ENCODE measurements around the gene LRBA.

The LRBA gene

DNA sequence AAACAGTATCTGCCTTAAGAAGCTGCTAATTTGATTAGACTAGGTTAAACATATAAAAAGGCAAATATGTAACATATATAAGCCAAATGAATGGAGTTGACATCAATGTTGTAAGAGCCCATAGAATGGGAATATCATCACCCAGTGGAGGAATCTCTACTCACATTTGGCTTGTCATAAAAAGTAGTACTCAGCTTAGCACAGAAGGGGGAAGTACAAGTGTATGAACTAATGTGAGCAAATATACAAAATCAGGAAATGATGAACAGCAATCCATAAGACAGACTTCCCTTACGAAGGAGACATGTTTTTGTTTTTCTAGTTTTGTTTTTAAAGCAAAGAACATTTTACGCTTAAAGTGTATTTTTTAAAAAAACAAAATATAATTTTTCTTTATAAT lies 358.2 kb downstream of the LRBA start:
- DNase-seq = no peak

DNA sequence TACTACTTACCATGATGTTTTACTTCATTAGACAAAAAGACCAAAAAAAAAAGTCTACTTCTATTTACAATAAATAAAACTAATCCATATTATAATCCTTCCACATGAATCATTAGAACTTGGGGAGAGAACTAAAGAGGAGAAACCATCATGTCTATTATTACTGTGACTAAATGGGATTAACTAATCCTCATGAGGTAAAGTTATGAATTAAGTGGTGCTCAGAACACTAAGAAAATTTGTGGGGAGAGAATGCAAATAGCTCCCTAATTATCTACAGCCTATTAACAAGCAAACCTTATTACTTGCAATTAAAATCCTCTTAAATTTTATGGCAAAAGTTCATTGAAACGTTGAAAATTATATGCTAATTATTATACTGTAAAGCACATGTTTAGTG lies 364.3 kb downstream of the LRBA start:
- DNase-seq = no peak

DNA sequence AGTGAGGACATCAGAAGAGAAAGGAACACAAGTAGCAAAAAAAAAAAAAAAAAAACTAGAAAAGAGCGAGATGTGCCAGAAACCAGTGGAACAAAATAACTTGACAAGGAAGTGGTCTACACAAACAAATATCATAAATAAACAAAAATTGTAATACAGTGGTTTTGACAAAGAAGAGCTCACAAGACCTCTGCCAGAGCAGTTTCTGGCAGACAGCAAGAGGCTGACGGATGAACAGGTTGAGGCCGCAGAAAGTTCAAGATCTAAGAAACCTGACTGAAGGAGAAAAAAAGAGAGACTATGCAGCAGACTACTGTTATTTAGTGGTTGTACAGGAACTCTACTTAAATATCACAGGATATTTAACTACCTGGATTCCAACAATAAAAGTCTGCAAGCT lies 367.0 kb downstream of the LRBA start:
- DNase-seq = no peak

GRCh38 chr4:150647008-150647407 lies 368.1 kb downstream of the LRBA start:
- no peak for DNase-seq

DNA sequence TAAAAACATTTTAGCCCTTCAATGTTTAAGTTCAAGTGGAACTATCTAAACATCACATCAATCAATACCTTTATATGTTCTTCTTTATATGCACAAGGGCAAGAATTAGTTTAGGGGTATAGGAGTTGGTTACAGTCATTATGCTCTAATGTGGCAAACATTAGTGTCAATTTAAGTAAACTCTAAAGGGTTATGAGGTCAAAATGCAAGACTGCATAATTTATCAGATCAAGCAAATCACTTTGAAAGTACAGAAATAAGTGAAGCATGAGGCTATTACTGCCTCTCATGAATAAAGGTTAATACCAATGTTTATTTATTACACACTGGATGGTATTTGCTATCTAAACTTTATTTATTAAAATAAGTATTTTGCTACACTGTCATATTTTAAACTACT lies 373.5 kb downstream of the LRBA start:
- no peak for DNase-seq

DNA sequence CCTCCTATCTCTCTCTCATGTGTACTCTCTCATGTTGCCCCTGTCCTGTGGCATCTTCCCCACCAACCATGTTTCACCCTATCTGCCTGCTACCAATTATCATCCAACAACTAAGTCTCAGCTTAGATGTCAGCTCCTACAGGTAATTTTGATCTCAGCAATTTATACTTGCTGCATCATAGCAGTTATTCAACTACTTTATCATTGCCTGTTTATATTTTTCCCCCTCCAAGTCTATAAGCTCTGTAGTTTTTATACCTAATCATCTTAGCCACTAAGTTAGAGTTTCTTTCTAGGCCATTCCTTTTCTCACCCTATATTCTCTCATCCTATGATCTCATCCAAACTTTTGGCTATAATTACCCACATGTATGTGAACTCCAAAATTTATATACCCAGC lies 382.4 kb downstream of the LRBA start:
- DNase-seq = no peak

DNA sequence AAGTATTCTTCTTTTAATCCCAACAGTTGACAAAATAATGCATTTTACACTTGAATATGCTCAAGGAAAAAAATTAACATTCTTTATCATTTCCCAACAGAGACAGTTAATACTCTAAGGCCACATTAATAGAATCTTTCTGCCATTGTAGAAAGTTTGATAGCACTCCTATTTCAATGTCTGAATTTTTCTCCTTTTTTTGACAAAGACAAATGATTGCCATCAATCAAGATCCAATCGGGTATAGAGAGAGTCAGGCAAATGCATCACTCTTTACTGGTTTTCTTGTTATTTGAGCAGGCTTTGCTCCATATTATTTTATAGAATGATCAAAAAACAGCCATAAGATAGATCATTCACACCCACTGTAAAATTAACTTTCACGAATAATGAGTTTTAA lies 387.0 kb downstream of the LRBA start:
- DNase-seq = no peak

DNA sequence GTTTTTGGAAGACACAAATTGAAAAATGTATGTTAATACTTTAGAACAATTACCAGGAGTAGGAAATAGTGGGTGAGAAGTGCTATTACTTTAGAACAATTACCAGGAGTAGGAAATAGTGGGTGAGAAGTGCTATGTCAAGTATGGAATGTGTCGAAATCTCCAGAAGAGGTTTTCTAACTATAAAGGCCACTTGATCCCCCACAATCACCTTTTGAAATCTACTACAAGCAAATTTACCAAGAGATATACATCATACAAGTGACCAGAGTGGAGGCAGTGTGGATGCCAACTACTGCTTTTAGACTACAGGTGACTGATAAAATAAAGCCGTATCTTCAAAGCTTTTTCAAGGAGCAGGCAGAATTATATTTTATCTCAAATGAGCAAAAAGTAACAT lies 390.1 kb downstream of the LRBA start:
- DNase-seq = no peak

DNA sequence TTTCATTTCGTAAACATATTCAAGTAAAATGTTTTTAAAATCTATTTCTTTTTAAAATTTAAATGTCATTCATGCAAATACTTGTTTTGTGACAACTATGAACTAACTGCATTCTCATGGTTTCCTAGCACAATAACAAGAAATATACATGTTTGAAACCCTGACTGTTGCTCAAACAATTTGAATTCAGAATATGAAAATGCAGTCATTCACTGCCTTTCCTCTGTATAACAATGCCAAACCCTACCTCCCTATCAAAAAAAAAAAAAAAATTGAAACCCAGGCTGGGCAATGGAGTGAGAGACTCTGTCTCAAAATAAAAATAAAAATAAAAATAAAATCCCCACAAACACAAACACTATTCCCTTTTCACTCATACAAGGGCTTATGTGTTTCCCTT lies 391.0 kb downstream of the LRBA start:
- no peak for DNase-seq

GRCh38 chr4:150619042-150619441 lies 396.0 kb downstream of the LRBA start:
- no peak for DNase-seq

- DNase-seq = no peak
Observed at GRCh38 chr4:150609131-150609530, 406.0 kb downstream of the LRBA start.

- no peak for DNase-seq
Observed at GRCh38 chr4:150600812-150601445, 414.2 kb downstream of the LRBA start.

DNA sequence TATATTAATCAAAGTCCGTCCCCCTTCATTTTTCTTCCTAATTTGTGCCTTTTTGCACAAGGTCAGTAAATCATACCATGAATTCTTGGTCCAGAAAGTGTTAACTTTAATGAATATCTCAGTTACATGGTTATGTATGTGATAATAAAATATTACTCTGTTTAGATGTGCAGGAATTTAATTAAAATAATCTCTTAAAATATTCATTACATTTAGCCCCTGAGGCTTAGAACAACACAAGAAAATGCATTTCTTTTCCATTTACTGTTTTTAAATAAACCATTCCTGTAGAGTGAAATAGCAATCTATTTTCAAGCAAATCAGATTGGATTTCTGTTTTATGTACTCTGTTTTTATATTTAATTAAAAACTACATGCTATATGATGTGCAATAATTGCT lies 415.5 kb downstream of the LRBA start:
- no peak for DNase-seq

GRCh38 chr4:150598909-150599308 lies 416.2 kb downstream of the LRBA start:
- no peak for DNase-seq

DNA sequence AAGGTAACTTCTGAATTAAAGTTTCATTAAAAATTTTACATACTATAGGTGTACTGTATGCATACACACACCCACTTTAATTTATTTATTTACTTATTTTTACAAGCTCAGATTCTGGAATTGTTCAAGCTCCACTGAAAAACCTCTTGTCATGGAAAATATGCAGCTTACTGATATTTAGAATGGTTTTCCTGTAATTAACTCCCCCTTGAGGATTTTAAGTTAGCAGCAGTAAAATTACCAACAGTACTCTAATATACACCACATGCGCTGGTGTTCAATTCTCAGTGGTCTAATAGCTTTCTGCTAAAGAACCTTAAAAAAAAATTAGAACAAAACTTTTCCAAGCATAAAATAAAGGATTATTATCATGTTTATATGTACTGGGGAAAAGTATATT lies 421.1 kb downstream of the LRBA start:
- DNase-seq = no peak

DNA sequence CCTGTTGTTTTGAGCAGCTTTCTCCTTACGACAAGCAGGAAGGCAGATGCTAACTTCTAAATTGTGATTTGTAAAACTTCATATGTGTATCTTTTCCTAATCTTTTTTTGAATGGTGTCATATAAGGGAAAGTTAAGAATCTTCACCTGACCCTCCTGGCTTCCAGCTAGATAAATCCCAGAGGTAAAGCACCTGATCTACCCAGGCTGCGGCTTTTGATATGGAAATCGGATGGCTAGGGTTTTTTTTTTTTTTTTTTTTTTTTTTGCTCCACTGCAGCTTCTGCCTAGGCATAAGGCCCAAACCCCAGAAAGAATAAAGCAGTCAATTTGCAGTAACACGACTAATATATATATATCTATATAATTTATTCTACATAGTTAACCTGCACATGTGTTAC lies 423.2 kb downstream of the LRBA start:
- DNase-seq = no peak

- no peak for DNase-seq
Observed at GRCh38 chr4:150591406-150591805, 423.7 kb downstream of the LRBA start.

- no peak for DNase-seq
Observed at GRCh38 chr4:150590631-150591030, 424.5 kb downstream of the LRBA start.

DNA sequence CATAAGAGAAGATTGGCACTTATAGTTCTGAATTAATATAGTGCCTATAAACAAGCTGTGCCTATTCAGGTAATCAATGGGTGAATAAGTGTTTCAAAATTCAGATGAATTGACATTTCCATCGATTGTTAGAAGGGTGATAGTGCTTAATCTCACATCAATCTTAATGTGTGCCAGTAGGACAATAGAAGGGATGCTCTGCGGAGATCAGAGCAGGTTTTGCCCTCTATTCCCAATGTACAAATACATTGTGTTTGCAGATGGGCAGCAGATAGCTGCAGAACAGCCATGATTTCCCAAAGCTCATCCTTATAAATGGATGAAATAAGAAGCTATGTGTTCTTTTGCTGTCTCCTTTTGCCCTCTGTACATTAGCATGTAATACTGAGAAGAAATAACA lies 425.9 kb downstream of the LRBA start:
- no peak for DNase-seq

DNA sequence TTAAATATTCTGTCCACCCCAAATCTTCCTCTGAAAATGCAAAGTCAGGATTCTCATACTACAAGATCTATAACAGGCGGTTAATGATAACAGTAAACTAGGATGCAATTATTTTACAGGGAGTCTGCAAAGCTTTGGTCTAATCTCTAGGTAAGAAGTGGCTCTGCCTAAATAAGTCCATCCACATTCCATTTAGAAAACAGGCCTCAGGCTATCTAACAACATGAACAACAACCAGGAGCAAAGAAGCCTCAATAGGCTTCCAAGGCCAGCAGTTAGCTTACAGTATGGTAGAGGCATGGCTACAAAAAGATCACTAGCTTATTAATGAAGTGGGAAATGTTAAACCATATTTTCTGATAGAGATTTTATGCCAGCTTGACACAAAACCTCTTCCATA lies 426.8 kb downstream of the LRBA start:
- no peak for DNase-seq

- no peak for DNase-seq
Observed at GRCh38 chr4:150586162-150586810, 428.8 kb downstream of the LRBA start.

GRCh38 chr4:150585611-150586010 lies 429.5 kb downstream of the LRBA start:
- DNase-seq = no peak

GRCh38 chr4:150584111-150584915 lies 430.8 kb downstream of the LRBA start:
- no peak for DNase-seq

Measured in midbrain (tissue), 1 donor.